DOHH2 (cell line): Measurements from ENCODE around the gene TRIM51.

ENCODE experiments used
- EZH2phosphoT487 ChIP-seq: fragments of 200-600 bp; sonication (generic); IDR thresholded peaks from 2 replicates; pipeline ENCODE4 v1.6.1; 2017; ENCODE audit warnings: borderline replicate concordance, mild to moderate bottlenecking, antibody characterized with exemption, low read length, moderate library complexity, mixed read lengths
- TF ChIP-seq, protein P1 (sequence below): fragments of 200-600 bp; sonication (generic); IDR thresholded peaks from one replicate; pipeline ENCODE4 v1.5.1; 2014; ENCODE audit warnings: antibody characterized with exemption, mild to moderate bottlenecking, low read depth, low read length; ENCODE audit not compliant: poor library complexity, severe bottlenecking

DNA sequence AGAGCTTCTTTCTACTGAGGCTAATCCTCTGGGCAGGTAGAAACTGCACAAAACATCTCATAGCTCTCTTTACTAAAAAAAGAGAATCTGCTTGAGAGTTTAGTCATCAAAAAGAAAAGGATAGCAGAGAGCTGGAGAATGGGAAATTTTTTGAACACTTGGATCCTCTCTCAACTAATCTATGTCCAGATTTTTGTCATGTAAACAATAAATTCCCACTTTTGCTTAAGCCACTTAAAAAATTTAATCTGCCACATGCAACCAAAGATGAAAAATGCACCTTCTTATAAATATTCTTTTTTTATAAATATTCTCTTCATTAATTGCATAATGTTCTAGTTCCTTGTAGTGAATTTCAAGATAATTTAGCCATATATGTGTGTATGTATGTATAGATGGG lies 34.1 kb upstream of the TRIM51 start:
- TF ChIP-seq, protein P1, sequence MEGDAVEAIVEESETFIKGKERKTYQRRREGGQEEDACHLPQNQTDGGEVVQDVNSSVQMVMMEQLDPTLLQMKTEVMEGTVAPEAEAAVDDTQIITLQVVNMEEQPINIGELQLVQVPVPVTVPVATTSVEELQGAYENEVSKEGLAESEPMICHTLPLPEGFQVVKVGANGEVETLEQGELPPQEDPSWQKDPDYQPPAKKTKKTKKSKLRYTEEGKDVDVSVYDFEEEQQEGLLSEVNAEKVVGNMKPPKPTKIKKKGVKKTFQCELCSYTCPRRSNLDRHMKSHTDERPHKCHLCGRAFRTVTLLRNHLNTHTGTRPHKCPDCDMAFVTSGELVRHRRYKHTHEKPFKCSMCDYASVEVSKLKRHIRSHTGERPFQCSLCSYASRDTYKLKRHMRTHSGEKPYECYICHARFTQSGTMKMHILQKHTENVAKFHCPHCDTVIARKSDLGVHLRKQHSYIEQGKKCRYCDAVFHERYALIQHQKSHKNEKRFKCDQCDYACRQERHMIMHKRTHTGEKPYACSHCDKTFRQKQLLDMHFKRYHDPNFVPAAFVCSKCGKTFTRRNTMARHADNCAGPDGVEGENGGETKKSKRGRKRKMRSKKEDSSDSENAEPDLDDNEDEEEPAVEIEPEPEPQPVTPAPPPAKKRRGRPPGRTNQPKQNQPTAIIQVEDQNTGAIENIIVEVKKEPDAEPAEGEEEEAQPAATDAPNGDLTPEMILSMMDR, result no peak
- no peak for TF ChIP-seq EZH2phosphoT487
